HG03565 (cell line): ENCODE results near the gene DNAH8.

ENCODE experiments used
- ATAC-seq: cut with Tn5 transposase; IDR thresholded peaks from one replicate; pipeline ENCODE4 v1.9.1; 2021; ENCODE audit warnings: mild to moderate bottlenecking, moderate library complexity; ENCODE audit not compliant: unreplicated experiment

Gene DNAH8

DNA sequence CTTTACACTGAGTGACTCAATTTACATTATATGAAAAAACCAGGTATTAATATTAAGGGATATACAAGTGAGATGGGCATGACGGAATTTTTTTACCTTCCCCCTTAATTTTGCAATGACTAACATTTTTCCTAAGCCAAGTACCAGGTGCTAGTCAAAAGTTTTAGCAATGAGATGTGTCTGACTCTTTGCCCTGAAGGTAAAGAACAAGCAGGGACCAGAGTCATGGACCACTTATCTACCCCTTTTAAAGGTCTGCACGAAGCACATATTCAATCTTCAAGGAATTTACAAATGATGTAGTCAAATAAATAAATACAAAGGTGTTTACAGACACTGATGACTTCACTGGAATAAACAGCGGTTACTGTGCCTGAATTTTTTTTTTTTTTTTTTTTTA is 13.6 kb upstream of the DNAH8 start:
- ATAC-seq, result no peak

DNA sequence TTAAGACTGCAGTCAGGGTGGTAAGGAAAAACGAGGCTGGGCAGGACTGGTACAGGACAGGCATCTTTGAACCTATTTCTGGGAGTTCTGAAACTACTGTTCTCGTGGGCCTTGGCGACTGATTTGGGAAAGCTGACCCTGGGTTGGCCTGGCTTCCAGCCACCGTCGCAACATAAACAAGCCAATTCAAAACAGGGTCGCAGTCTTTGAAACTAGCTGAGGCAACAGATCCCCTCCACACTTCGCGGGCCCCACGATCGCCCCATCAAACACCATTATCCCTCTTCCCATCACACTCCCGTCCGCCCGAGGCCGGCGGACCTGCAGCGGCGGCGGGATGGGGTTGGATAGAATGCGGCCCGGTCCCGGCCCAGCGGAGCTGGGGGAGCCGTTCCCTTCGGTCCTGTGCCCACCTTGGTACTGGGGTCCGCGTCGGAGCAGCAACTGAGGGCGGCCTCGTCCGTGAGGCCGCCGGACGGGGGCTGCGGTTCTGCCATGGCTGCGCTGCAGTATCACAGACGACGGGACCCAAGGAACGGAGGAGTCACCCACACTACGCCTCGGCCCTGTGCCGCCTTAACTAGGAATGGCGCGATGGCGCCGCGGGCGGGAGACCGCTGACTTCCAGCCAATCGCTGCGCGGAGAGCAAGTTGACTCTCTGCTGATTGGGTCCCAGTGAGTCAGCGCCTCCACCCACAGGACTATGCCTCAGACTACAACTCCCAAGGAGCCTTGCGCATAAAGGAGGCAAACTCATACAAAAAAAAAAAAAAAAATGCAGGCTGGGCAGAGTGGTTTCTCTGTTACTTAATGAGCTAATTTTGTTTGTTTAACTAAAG is 12.3 kb upstream of the DNAH8 start, which contains the start of gene GLO1:
Gene GLO1, minus strand, starts transcription at position 588 of the 840 bp plus-strand sequence. Its CDS starts 91 bp downstream, at position 497.
- peak; percentile 99 for ATAC-seq

DNA sequence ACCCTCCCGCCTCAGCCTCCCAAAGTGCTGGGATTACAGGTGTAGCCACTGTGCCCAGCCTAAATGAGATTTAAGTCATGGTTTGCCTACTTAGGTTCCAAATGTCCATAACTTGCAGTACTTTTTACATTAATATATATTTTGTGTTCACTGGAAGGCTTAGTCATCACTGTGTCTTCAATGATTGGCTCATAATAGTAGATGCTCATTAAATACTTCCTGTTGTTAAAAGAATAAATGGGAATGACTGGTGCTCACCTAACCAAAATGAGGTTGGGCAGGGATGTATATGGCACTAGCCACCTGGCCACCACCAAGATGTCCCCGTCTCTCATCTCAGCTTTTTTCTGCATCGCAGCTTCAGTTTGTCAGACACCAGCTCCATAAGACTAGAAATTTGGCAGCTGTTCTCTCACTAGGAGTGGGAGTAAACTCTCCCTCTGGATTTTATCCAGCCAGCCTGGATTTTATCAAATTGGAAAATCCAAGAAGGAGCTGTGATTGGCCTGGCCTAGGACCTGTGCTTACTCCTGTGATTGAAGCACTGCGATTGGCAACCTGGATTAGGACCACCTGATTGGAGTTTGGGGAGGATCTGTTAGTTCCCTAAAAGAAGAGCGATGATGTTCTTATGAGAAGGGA is 11.0 kb upstream of the DNAH8 start:
- no peak for ATAC-seq

DNA sequence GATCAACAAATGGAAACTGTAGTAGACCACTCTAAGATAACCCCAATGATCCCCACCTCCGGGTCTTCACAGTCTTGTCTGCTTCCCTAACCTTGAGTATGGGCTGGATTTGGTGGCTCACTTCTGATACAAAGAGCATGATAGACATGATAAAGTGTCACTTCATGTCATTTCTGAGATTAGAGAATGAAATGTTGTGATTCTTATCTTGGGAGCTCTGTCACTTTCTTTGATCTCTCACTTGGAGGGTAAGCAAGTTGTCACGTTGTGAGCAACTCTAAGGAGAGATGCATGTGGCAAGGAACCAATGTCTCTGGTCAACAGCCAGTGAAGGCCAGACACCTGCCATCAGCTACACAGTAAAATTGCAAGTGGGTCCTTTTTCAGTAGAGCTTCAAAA is 9.2 kb upstream of the DNAH8 start:
- no peak for ATAC-seq

DNA sequence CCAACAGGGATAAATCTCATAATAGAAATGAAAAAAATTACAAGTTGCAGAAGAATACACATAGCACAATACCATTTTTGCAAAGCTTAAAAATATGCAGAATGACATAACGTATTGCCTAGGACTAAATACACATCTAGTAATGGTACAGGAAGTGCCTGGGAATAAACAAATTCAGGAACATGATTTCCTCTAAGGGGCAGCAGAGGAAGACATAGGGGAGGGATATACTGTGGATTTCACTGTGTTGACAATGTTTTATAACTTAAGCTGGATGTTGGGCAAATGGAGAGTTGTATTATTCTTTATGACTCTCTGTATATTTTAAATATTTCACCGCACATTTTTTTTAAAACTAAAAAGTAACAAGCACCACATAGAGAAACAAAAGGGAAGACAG is 6.6 kb upstream of the DNAH8 start:
- no peak for ATAC-seq

DNA sequence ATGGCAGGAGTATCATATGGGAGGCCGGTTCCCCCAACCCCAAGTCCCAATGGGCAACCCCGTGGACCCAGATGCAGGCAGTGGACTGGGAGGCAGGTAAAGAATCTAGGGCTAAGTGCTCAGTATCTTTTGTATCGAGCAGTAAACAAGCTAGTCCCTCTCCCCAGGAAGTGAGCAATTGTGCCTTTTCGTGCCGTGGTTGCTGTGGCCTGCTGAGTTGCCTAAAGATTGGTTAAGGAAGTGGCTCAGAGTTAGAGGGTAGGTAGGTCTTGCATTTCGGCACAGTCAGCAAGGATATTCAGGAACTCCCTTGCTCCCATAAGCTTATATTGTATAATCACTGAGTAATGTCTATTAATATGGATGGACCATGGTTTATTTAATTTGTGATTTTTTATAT is 1.3 kb upstream of the DNAH8 start:
- no peak for ATAC-seq

DNA sequence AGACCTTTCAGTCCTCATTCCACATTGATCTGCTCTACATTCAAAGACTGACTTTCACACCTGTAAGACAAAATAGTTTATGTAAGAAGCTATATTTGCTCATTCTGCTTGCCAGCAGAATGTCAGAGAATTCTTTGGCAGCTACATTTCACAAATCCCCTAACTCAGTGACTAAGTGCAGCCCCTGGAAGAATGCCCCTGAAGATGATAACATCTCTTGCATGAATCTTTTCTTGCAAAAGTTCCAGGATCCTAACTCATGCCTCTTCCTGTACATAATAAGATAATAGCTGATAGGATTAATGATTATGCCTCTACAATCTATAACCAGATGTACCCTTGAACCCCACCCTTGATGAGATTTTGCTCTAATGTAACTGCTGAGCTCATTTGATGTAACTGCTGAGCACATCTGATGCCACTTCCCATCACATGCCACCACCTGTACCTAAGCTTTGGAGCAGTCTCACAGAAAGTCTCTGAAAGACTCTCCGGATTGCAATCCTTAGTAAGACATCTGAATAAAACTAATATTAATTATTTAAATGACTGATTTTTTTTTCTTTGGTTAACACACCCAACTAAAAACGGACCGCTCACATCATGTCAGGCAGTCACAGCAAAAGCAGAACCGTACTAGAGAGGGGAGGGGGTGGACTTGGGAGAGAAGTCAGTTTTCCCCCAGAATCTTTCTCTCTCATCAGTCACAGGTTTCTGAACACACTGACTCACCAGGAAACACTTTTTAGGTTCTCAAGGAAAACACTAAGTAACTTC is 684 bp upstream of the DNAH8 start:
- ATAC-seq, result no peak

DNA sequence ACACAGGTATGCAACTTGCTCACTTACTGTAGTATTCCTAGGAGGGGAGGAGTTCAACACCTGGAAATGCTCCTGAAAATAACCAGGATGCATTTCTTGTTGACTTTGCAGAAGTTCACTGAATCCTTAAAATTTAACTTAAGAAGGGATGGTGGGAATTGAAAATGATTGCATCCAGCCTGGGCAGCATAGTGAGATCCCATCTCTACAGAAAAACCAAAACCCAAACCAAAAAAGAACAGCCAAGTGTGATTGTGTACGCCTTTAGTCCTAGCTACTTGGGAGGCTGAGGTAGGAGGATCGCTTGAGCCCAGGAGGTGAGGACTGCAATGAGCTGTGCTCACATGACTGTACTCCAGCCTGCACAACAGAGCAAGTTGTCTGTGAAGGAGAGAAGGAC is 1.7 kb downstream of the DNAH8 start:
- ATAC-seq, result no peak

DNA sequence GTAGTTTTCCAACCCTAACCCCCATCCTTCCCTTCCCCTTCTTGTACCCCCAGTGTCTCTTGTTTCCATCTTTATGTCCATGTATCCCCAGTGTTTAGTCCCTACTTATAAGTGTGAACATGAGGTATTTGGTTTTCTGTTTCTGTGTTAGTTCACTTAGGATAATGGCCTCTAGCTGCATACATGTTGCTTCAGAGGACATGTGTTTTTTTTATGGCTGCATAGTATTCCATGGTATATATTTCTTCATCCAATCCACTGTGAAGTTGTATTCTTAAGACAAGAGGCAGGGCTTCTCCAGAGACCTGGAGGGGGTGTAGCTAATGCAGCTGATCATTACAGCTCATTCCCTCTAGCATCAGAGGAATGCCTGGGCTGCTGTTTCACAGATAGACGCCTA is 4.2 kb downstream of the DNAH8 start:
- no peak for ATAC-seq

DNA sequence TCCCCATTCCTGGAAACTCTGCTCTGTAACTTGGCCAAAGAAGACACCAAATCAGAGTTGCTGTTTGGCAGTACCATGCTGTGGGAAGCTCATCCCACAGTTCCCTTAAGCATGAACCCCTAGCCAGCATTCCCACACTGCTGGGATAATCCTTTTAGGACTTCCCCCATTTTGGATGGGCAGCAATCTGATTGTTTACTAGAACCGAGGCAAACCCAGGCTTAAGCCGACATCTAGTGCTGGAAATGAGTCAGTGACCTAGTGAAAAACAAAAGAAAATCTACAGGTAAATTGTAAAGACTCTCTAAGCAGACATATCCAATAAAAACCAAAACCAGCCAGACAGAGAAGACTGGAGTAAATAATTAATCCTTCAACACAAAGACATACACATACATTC is 5.2 kb downstream of the DNAH8 start:
- no peak for ATAC-seq

DNA sequence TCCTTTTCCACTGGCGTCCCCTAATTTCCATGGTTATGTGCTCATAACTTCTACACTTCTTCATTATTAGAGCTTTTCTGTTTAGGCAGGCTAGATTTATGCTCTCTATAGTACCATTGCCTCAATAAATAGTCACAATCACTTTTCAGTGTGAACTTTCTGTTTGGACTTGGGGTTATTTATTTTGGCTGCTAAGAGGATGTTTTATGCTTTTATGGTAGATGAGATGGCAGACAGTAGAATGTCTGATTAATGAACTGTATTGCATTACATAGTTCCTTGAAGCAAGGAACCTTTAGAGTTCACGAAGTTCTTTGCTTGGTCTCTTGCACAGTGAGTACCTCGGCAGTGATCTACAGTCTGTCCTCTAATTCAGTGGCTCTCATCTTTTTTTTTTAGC is 6.9 kb downstream of the DNAH8 start:
- no peak for ATAC-seq

DNA sequence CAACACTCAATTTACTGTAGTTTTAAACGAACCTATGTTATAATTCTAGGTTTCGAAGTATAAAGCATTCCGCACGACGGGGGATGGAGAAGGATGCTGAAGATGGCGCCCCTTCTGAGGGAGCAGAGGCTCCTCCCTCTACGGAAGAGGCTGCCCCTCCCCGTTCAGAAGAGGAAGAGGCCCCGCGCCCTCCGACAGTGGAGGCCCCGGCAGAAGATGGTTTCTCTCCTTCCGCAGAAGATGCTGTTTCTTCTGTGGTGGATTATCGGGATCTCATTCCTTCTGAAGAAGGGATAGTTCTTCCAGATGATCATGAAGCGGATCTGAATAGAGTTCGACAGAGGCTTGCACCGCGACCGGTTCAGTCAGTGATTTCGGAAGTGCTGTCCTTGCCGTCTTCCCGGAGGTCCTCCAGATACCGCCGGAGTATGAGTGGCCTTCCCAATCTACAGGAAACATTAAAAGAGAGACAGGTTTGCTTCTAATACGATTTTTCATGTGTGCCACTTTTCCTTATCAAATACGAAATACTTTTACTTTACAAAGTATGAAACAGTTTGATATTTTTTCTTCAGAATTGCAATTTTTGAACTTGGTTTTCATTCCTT is 7.7 kb downstream of the DNAH8 start:
- ATAC-seq, result no peak

DNA sequence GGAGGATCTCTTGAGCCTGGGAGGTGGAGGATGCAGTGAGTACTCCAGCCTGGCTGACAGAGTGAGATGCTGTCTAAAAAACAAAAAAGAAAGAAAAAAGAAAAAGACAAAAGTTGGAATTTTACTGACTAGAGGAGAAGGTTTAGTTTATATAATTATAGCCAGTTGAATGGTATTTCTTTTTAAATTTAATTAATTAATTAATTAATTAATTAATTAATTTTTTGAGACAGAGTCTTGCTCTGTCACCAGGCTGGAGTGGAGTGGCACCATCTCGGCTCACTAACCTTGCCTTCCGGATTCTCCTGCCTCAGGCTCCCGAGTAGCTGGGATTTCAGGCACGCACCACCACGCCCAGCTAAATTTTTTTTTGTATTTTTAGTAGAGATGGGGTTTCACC is 8.7 kb downstream of the DNAH8 start:
- no peak for ATAC-seq

DNA sequence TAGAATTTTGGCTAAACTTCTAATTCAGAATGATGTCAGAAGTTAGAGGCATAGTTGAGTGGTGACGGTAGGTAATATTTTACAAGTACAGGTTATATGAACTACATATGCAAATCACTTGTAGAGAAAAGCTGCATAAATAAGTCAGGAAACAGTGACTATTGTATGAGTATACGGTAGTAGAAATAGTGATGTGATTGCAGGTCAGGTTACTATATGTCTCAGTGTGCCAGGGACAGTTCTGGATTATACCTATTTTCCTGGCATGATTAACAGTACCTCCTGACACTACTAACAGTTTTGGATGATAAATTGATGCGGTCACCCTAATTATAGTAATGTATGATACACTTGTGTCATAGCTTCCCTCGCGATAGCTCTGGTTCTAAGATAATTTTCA is 9.2 kb downstream of the DNAH8 start:
- ATAC-seq, result no peak

DNA sequence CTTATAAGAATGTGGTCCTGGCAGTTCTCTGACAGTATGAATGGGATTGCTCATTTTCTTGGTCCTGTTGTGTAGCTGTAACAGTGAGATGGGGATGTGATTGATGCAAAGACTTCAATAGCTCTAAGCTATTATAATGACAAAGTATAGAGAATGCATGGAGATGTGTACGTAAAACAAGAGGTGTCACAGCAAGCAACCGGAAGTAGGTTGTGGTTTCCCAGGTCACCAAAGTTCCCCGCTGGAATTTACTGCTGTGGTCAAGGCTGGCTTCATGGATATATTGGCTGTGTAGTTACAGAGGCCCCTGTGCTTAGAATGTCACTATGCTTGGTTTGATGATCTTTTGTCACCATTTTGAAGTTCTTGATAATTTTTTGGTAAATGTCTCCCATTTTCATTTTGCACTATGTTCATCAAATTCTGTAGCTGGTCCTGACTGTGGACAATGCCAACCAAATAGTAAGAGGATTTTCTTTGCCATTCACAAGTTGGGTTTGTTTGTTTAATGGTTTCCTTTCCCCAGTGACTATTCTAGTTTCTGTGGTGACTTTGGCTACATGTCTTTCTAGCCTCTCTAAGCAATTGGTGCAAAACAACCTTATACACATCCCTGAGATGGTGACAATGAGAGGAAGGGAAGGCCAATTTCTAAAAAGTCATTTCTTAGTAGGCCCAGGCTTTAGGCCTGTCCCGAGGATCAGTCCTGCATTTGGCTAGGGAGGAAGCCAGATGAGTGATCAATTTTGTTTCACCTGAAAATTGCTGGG is 10.5 kb downstream of the DNAH8 start:
- ATAC-seq, result no peak

DNA sequence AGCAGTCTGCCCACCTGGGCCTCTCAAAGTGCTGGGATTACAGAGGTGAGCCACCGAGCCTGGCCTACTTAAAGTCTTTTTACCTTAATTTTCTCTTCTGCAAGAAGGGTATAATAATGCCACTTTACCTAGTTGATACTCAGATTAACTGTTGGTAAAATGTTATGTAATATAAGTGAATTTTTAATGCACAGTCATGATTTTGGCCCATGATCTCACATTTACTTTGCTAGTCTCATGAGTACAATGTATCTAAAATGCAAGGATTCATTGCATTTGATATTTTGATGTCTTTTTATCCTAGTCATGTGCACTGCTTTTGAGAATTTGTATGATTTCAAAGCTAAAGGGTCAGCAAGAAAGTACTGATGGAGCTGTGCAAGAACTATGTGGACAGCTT is 13.1 kb downstream of the DNAH8 start:
- no peak for ATAC-seq

DNA sequence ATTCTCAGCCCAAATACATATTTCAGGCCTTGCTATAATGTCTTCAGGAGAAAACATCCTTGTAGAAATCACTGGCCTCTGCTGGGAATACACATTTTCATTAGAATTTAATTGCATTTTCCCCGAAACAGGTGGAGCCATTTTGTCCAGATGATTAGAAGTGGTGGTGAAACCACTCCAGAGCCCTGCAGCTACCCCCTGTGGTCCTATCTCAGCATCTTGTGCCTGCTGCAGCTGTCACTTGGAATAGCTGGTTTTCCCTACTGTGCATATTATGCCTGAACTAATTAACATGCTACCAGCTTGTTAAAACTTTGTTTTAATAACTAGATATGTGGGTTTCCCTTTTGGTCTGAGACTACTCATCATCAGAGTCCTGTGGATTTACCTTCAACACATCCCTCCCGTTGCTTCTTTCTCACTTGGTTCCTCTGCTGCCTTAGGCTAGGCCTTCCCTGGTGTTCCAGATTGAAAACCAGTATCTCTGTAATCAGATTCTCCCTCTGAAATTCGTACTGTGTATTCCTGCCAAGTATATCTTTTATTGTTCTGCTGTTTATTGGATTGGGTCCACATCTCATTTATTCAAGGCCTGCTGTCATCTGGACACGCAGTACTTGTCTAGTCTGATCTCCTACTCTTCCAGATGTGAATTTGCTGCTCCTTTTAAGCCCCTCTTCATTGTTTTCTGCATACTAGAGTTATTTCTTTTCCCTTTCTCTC is 15.2 kb downstream of the DNAH8 start:
- no peak for ATAC-seq

DNA sequence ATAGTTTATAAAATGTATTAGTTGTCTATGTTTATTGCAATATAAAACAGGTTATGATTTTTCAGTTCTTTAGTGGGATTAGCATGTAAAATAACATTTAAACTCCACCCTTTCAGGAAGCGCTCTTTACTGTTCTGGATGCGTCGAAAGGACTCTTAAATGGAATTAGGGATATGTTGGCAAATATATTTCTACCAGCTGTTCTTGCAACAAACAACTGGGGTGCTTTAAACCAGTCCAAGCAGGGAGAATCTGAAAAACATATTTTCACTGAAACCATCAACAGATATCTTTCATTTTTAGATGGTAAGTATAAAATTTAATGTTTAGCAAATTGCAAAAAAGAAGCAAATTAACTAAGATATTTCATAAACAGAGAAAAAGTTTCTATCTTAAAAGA is 21.8 kb downstream of the DNAH8 start:
- ATAC-seq, result no peak

DNA sequence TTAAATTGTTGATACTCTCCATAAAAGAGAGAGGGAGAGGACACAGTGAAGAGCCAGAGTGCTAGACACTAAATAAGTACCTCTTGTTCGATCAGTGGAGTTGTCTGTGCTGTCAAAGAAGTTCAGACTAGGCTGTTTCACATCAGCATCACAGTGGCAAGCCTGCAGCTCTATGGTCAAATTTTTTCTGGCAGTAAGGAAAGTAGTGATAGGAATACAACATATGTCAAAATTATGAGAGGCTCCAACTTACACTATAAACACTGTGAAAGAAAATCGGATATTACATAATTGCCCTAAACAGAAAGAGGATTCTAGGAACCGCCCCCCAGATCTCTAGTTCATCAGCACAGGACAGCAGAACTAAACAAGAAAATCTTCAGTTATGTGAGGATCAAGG is 23.1 kb downstream of the DNAH8 start:
- ATAC-seq, result no peak

DNA sequence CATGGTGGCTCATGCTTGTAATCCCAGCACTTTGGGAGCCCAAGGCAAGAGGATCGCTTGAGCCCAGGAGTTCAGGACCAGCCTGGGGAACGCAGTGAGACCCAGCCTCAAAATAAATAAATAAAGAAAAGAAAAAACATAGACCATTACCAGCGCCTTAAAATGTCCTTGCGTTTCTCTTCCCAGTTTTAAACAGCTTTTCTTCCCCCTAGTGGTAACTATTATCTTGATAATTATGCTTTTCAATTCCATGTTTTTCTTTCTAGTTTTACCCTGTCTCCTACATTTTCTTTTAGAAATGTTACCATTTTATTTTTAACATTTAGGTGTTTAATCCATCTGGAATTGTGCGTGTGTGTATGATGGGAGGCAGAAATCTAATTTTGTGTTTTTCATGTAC is 24.4 kb downstream of the DNAH8 start:
- ATAC-seq, result no peak
